IMR-90 (cell line): Measurements from ENCODE around the gene CALD1. TPM values are rescaled to one million over a fixed set of nuclear protein-coding genes. Genes with fewer than 3 reads are reported as not detected.

Experiments used
- ATAC-seq: fragments of 200-7000 bp; cut with Tn5 transposase; 2 replicates; pipeline ENCODE4 v1.9.1; 2020; ENCODE audit warnings: low read depth, mild to moderate bottlenecking, moderate library complexity
- BruUV-seq: library from RNA; stranded (reverse); fragments of 400-500 nt; replicated peaks from 2 replicates; lab custom pipeline; 2021; lab: Mats Ljungman, UMichigan
- CTCF ChIA-PET: fragments of 300-600 bp; formaldehyde crosslinking; extraction: SDS; loops from one replicate; lab custom pipeline; 2021; ENCODE audit warnings: antibody characterized with exemption; lab: Yijun Ruan, JAX
- POLR2A ChIA-PET: fragments of 300-600 bp; sonication (Branson Sonifier 250); formaldehyde crosslinking; loops from one replicate; lab custom pipeline; 2022; ENCODE audit warnings: antibody characterized with exemption; ENCODE audit not compliant: unreplicated experiment; lab: Charles Lee
- DNase-seq: peaks from one replicate; pipeline ENCODE4 v3.0.0; 2013
- H2AFZ ChIP-seq: replicated peaks from 2 replicates; pipeline ENCODE3; 2013; ENCODE audit warnings: low read length, mild to moderate bottlenecking; ENCODE audit not compliant: poor library complexity
- H2AK5ac ChIP-seq: 2 replicates; pipeline ENCODE4 v1.6.1; 2013; ENCODE audit warnings: low read depth, low read length, inconsistent platforms
- H2AK9ac ChIP-seq: replicated peaks from 2 replicates; pipeline ENCODE3; 2013; ENCODE audit warnings: mild to moderate bottlenecking, low read depth, low read length, moderate library complexity; ENCODE audit not compliant: poor library complexity
- H2BK120ac ChIP-seq: 2 replicates; pipeline ENCODE4 v1.6.1; 2013; ENCODE audit warnings: low read depth, low read length, inconsistent platforms
- H2BK15ac ChIP-seq: 3 replicates; pipeline ENCODE4 v1.6.1; 2013; ENCODE audit warnings: low read depth, low read length, inconsistent platforms
- H2BK20ac ChIP-seq: 2 replicates; pipeline ENCODE4 v1.6.1; 2013; ENCODE audit warnings: low read depth, mild to moderate bottlenecking, inconsistent platforms, low read length, moderate library complexity
- H2BK5ac ChIP-seq: 2 replicates; pipeline ENCODE4 v1.6.1; 2013; ENCODE audit warnings: mild to moderate bottlenecking, low read depth, low read length, inconsistent platforms; ENCODE audit not compliant: poor library complexity, severe bottlenecking
- H3K14ac ChIP-seq: replicated peaks from 2 replicates; pipeline ENCODE4 v1.6.1; 2013; ENCODE audit warnings: low read depth, low read length, inconsistent platforms
- H3K18ac ChIP-seq: 2 replicates; pipeline ENCODE4 v1.6.1; 2013; ENCODE audit warnings: low read depth, low read length, control low read depth
- H3K23ac ChIP-seq: 2 replicates; pipeline ENCODE4 v1.6.1; 2013; ENCODE audit warnings: low read depth, low read length, inconsistent platforms
- H3K27ac ChIP-seq: 2 replicates; pipeline ENCODE4 v1.5.1; 2013; ENCODE audit warnings: mild to moderate bottlenecking, control low read depth, low read length; ENCODE audit not compliant: insufficient read depth
- H3K27me3 ChIP-seq: 2 replicates; pipeline ENCODE4 v1.6.1; 2013; ENCODE audit warnings: low read length; ENCODE audit not compliant: control insufficient read depth, insufficient read depth
- H3K36me3 ChIP-seq: 2 replicates; pipeline ENCODE4 v1.6.1; 2013; ENCODE audit warnings: low read length, mixed read lengths; ENCODE audit not compliant: control insufficient read depth, insufficient read depth
- H3K4ac ChIP-seq: 2 replicates; pipeline ENCODE4 v1.6.1; 2013; ENCODE audit warnings: low read depth, low read length, inconsistent platforms
- H3K4me1 ChIP-seq: 2 replicates; pipeline ENCODE4 v1.6.1; 2013; ENCODE audit warnings: low read length, mixed read lengths; ENCODE audit not compliant: control insufficient read depth, insufficient read depth
- H3K4me2 ChIP-seq: 2 replicates; pipeline ENCODE4 v1.6.1; 2013; ENCODE audit warnings: low read depth, mild to moderate bottlenecking, control low read depth, low read length, moderate library complexity
- H3K4me3 ChIP-seq: 2 replicates; pipeline ENCODE4 v1.5.1; 2013; ENCODE audit warnings: low read depth, mild to moderate bottlenecking, control low read depth, low read length, moderate library complexity; ENCODE audit not compliant: insufficient read depth
- H3K56ac ChIP-seq: 2 replicates; pipeline ENCODE4 v1.6.1; 2013; ENCODE audit warnings: low read length, inconsistent platforms; ENCODE audit not compliant: insufficient read depth; ENCODE audit errors: extremely low read depth
- H3K79me1 ChIP-seq, 2 experiments: 2 replicates each; pipeline ENCODE4 v1.6.1; 2013; ENCODE audit warnings: low read length in 2 of 2, inconsistent platforms in 1 of 2, low read depth in 1 of 2
- H3K9ac ChIP-seq: 2 replicates; pipeline ENCODE4 v1.6.1; 2013; ENCODE audit warnings: low read depth, low read length, control low read depth
- H3K9me1 ChIP-seq: 2 replicates; pipeline ENCODE4 v1.6.1; 2013; ENCODE audit warnings: low read length, inconsistent platforms; ENCODE audit not compliant: insufficient read depth
- H3K9me3 ChIP-seq: 2 replicates; pipeline ENCODE4 v1.6.1; 2013; ENCODE audit warnings: low read length; ENCODE audit not compliant: control insufficient read depth, insufficient read depth
- H4K20me1 ChIP-seq: 2 replicates; pipeline ENCODE4 v1.6.1; 2013; ENCODE audit warnings: low read length, inconsistent platforms; ENCODE audit not compliant: insufficient read depth
- H4K5ac ChIP-seq: 2 replicates; pipeline ENCODE4 v1.6.1; 2013; ENCODE audit warnings: mild to moderate bottlenecking, low read depth, low read length, control low read depth
- H4K8ac ChIP-seq, 2 experiments: 2 replicates each; pipeline ENCODE4 v1.6.1; 2013; ENCODE audit warnings: low read depth in 2 of 2, low read length in 2 of 2, control low read depth in 1 of 2, inconsistent platforms in 1 of 2
- H4K91ac ChIP-seq: 2 replicates; pipeline ENCODE4 v1.6.1; 2013; ENCODE audit warnings: low read depth, low read length, inconsistent platforms; ENCODE audit not compliant: insufficient read depth
- BHLHE40 ChIP-seq: fragments of 150-350 bp; IDR thresholded peaks from 2 replicates; pipeline ENCODE4 v1.6.1; 2016; ENCODE audit warnings: mild to moderate bottlenecking, low read depth, low read length
- CEBPB ChIP-seq: IDR thresholded peaks from 2 replicates; pipeline ENCODE4 v1.6.1; 2012; ENCODE audit warnings: low read depth, low read length, improper control_type of control experiment
- CHD1 ChIP-seq: IDR thresholded peaks from 2 replicates; pipeline ENCODE4 v1.6.1; 2012; ENCODE audit warnings: low read depth, low read length, improper control_type of control experiment
- CTCF ChIP-seq: conservative IDR thresholded peaks from 2 replicates; pipeline ENCODE4 v1.5.1; 2012; ENCODE audit warnings: mild to moderate bottlenecking, low read depth, low read length, improper control_type of control experiment
- ELK1 ChIP-seq: fragments of 150-350 bp; IDR thresholded peaks from 2 replicates; pipeline ENCODE4 v1.6.1; 2016; ENCODE audit warnings: low read depth, mild to moderate bottlenecking, low read length, moderate library complexity, borderline replicate concordance
- FOS ChIP-seq: fragments of 150-350 bp; IDR thresholded peaks from 2 replicates; pipeline ENCODE4 v1.6.1; 2016; ENCODE audit warnings: low read depth, low read length
- MAFK ChIP-seq: IDR thresholded peaks from 2 replicates; pipeline ENCODE4 v1.6.1; 2012; ENCODE audit warnings: low read depth, low read length, improper control_type of control experiment
- MAZ ChIP-seq: IDR thresholded peaks from 2 replicates; pipeline ENCODE4 v1.6.1; 2012; ENCODE audit warnings: low read depth, mild to moderate bottlenecking, low read length, improper control_type of control experiment, moderate library complexity, borderline replicate concordance
- MXI1 ChIP-seq: IDR thresholded peaks from 2 replicates; pipeline ENCODE4 v1.6.1; 2012; ENCODE audit warnings: low read depth, mild to moderate bottlenecking, low read length, moderate library complexity, borderline replicate concordance
- NFE2L2 ChIP-seq: fragments of 150-350 bp; IDR thresholded peaks from 2 replicates; pipeline ENCODE4 v1.6.1; 2016; ENCODE audit warnings: low read depth, mild to moderate bottlenecking, low read length
- POLR2A ChIP-seq: IDR thresholded peaks from 2 replicates; pipeline ENCODE4 v1.6.1; 2012; ENCODE audit warnings: mild to moderate bottlenecking, low read depth, low read length
- RAD21 ChIP-seq: IDR thresholded peaks from 2 replicates; pipeline ENCODE4 v1.6.1; 2012; ENCODE audit warnings: low read length, improper control_type of control experiment
- RCOR1 ChIP-seq: IDR thresholded peaks from 2 replicates; pipeline ENCODE4 v1.6.1; 2012; ENCODE audit warnings: mild to moderate bottlenecking, low read length, improper control_type of control experiment; ENCODE audit not compliant: insufficient replicate concordance
- RFX5 ChIP-seq: IDR thresholded peaks from 2 replicates; pipeline ENCODE4 v1.8.0; 2012; ENCODE audit warnings: low read depth, mild to moderate bottlenecking, low read length, moderate library complexity
- SMC3 ChIP-seq: fragments of 150-350 bp; IDR thresholded peaks from 2 replicates; pipeline ENCODE4 v1.6.1; 2016; ENCODE audit warnings: low read depth, mild to moderate bottlenecking, antibody characterized with exemption, low read length, moderate library complexity
- USF2 ChIP-seq: fragments of 150-350 bp; IDR thresholded peaks from 2 replicates; pipeline ENCODE4 v1.6.1; 2017; ENCODE audit warnings: mild to moderate bottlenecking, antibody characterized with exemption, low read length, low read depth
- WGBS, 2 experiments: methylation state at CpG; one replicate each; pipeline versions ENCODE4 v1.1.5 to v1.1.7; 2013; ENCODE audit warnings: missing lambda C conversion rate in 2 of 2; ENCODE audit not compliant: insufficient read length in 1 of 2; ENCODE audit errors: extremely low coverage in 2 of 2; 5-methylcytosine and 5-hydroxymethylcytosine counted together
- dilution Hi-C: fragments of 300-500 bp; cut with HindIII; formaldehyde crosslinking; loops from one replicate; pipeline ENCODE4 v1.14.3; 2018; ENCODE audit warnings: low sequenced_read_pairs; ENCODE audit not compliant: unreplicated experiment
- in situ Hi-C: fragments of 300-500 bp; cut with MboI; formaldehyde crosslinking; loops from 3 replicates; pipeline ENCODE4 v1.14.3; 2019; ENCODE audit warnings: low sequenced_read_pairs, inconsistent platforms, mixed read lengths
- intact Hi-C: fragments of 100-400 bp; cut with micrococcal nuclease; formaldehyde crosslinking; loops from 2 replicates; pipeline ENCODE4 v1.10.0; 2022
- polyA plus RNA-seq, 3 experiments: library from polyadenylated mRNA; depleted of rRNA; stranded (reverse); fragments of >200 nt; gene quantifications; 2 replicates each; pipeline ENCODE4 v1.2.3, GENCODE V29; 2012; ENCODE audit warnings: low replicate concordance in 1 of 3
- total RNA-seq: library from RNA; depleted of rRNA; stranded (reverse); fragments of >200 nt; gene quantifications from 2 replicates; pipeline ENCODE4 v1.2.3, GENCODE V29; 2012

Gene CALD1
- total and polyA plus RNA-seq, 2 of the 4 experiments (the other 2 are of a cell fraction) = 375 to 487 TPM

GRCh38 chr7:134959810-134960209 is 180.4 kb downstream of the CALD1 start:
- H2AK9ac ChIP-seq = no peak overlapping the region
- H3K4me3 ChIP-seq = no peak overlapping the region
- in situ Hi-C loops (no loop called here), intact Hi-C loops (no loop called here), dilution Hi-C loops (no loop called here)
- no peak overlapping the region for H2BK5ac ChIP-seq
- no peak overlapping the region for H3K23ac ChIP-seq
- no peak overlapping the region for H4K5ac ChIP-seq
- no peak overlapping the region for H3K56ac ChIP-seq
- BruUV-seq = no TSS peak
- no peak overlapping the region for H3K27ac ChIP-seq
- no peak overlapping the region for H3K9ac ChIP-seq
- no CpG with 5 or more reads among the region's 5 CpGs for WGBS, 2 experiments
- H3K4me2 ChIP-seq = no peak overlapping the region
- H3K4me1 ChIP-seq = no peaks in the 10 kb centered on the region
- peaks cover 6% of the 10 kb centered on the region; the same call in 1 of the 2 replicates for H4K20me1 ChIP-seq
- DNase-seq = no peak
- TF ChIP-seq NFE2L2 = no peak
- TF ChIP-seq USF2 = no peak
- no peak for TF ChIP-seq MXI1
- TF ChIP-seq BHLHE40 = no peak
- no peak for TF ChIP-seq RFX5
- TF ChIP-seq FOS = no peak
- TF ChIP-seq CTCF = no peak
- no peak for TF ChIP-seq MAZ
- TF ChIP-seq RAD21 = no peak
- TF ChIP-seq SMC3 = no peak
- TF ChIP-seq ELK1 = no peak
- no peak for TF ChIP-seq CHD1
- no peak for TF ChIP-seq CEBPB
- TF ChIP-seq POLR2A = no peak
- no peak for TF ChIP-seq RCOR1
- TF ChIP-seq MAFK = no peak
- no peak overlapping the region for H2BK15ac ChIP-seq
- H3K9me1 ChIP-seq = no peaks in the 10 kb centered on the region; the same call in 1 of the 2 replicates
- no peak overlapping the region for H2BK120ac ChIP-seq
- H2AFZ ChIP-seq = no peak overlapping the region
- ChIA-PET CTCF (interaction anchor here (0.7 kb wide), 1 partner anchor 196 kb away, joined by 3 read pairs; no protein-coding TSS in a partner anchor), POLR2A (no interaction called here)
- no peak overlapping the region for H2BK20ac ChIP-seq
- H4K8ac ChIP-seq = no peak overlapping the region
- H4K91ac ChIP-seq = no peak overlapping the region
- no peak overlapping the region for H3K18ac ChIP-seq
- H2AK5ac ChIP-seq = no peak overlapping the region
- H3K14ac ChIP-seq = no peak overlapping the region
- no peaks in the 10 kb centered on the region for H3K9me3 ChIP-seq
- ATAC-seq = no peak
- H3K36me3 ChIP-seq = peaks cover 58% of the 10 kb centered on the region
- H3K4ac ChIP-seq = no peak overlapping the region
- no peaks in the 10 kb centered on the region for H3K27me3 ChIP-seq
- H3K79me1 ChIP-seq = peaks cover 9 to 27% of the 10 kb centered on the region in 2 experiments
